Stomach (tissue), 9 donors: ENCODE measurements around the gene ZBTB2. TPM values are rescaled to one million over a fixed set of nuclear protein-coding genes. Genes with fewer than 3 reads are reported as not detected.

Experiments
- DNase-seq, 2 donors: peaks; one replicate each; pipeline versions ENCODE4 v3.0.0 to v3.0.0-alpha.2; 2013 to 2019
- H3K27ac ChIP-seq, 5 donors: fragments of 200-600 bp in 4 of 5; sonication (generic) in 4 of 5; one replicate each; pipeline ENCODE4 v1.5.1; 2013 to 2019; ENCODE audit warnings: mild to moderate bottlenecking in 1 of 5, moderate library complexity in 1 of 5
- H3K27me3 ChIP-seq, 3 donors: fragments of 200-600 bp; sonication (generic); one replicate each; pipeline ENCODE4 v1.5.1; 2017 to 2019; ENCODE audit warnings: mixed run types in 1 of 3
- H3K36me3 ChIP-seq, 4 donors: fragments of 200-600 bp; sonication (generic); 1 replicate in 3 of 4; 2 replicates in 1 of 4; pipeline ENCODE4 v1.5.1; 2016 to 2019
- H3K4me1 ChIP-seq, 4 donors: fragments of 200-600 bp; sonication (generic); one replicate each; pipeline ENCODE4 v1.5.1; 2016 to 2019
- H3K4me3 ChIP-seq, 4 donors: fragments of 200-600 bp; sonication (generic) in 3 of 4; one replicate each; pipeline ENCODE4 v1.5.1; 2016 to 2019; ENCODE audit warnings: mild to moderate bottlenecking in 1 of 4
- H3K9me3 ChIP-seq, 4 donors: fragments of 200-600 bp; sonication (generic); one replicate each; pipeline ENCODE4 v1.5.1; 2016 to 2019
- EP300 ChIP-seq: sonication (generic); formaldehyde crosslinking; IDR thresholded peaks from one replicate; pipeline ENCODE4 v1.6.1; 2017; ENCODE audit warnings: antibody characterized with exemption
- POLR2A ChIP-seq, 4 donors: fragments of 450-650 bp; IDR thresholded peaks; one replicate each; pipeline ENCODE4 v1.6.1; 2016; ENCODE audit warnings: antibody characterized with exemption in 4 of 4, control low read depth in 2 of 4, mild to moderate bottlenecking in 1 of 4, moderate library complexity in 1 of 4
- POLR2AphosphoS5 ChIP-seq, 3 donors: sonication (generic); formaldehyde crosslinking; IDR thresholded peaks; one replicate each; pipeline ENCODE4 v1.6.1; 2016; ENCODE audit warnings: antibody characterized with exemption in 3 of 3
- WGBS, 5 donors: extraction: QIAGEN DNeasy Blood & Tissue Kit in 3 of 5; methylation state at CpG; one replicate each; pipeline versions ENCODE4 v1.1.5 to v1.1.7; 2013 to 2018; 5-methylcytosine and 5-hydroxymethylcytosine counted together
- intact Hi-C: fragments of 100-400 bp; cut with DNase I; formaldehyde crosslinking; loops from one replicate; pipeline ENCODE4 v1.15.1; 2023; ENCODE audit warnings: low total_unique reads
- polyA plus RNA-seq, 3 donors: library from polyadenylated mRNA; stranded (reverse); fragments of 200-250 nt; gene quantifications; one replicate each; pipeline ENCODE4 v1.2.3, GENCODE V29; 2013
- total RNA-seq, 5 donors: library from RNA; depleted of rRNA; stranded (reverse); fragments of >200 nt; gene quantifications; one replicate each; pipeline versions ENCODE4 v1.1.0 to v1.2.3, GENCODE V29; 2014 to 2016
- TF ChIP-seq, protein P1 (sequence below), 7 experiments: fragments of 450-650 bp in 4 of 7; fragments of 200-600 bp in 3 of 7; sonication (generic) in 3 of 7; IDR thresholded peaks; one replicate each; pipeline ENCODE4 v1.5.1; 2016 to 2019; ENCODE audit warnings: antibody characterized with exemption in 7 of 7, control low read depth in 2 of 7, mild to moderate bottlenecking in 1 of 7
- donor health status: healthy with polysubstance abuse.
- donor health status: Bipolar disorder and iron deficiency.
- donor health status: healthy.

ZBTB2 gene
- total and polyA plus RNA-seq, 8 donors: 0.89 to 19.1 (median 7.5) TPM

DNA sequence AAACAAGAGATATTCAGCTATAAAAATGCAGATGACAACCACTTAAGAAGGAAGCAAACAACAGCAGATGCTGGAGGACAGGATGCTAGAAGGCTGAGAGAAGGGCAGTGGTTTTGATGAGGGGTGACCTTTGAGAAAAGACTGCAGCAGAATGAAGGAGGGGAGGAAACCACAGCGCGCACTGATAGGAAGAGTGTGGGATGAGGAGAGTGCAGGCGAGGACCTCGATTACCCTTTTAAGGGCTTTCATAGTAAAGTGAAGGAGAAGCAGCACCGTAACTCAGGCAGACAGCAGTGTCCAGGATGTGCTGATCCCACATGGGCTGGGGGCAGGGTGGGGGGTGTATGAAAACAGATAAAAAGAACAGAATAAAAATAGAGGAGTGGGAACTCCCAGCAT, 19.2 kb downstream of the ZBTB2 start:
- no peak overlapping the region for H3K27ac ChIP-seq
- no peaks in the 10 kb centered on the region for H3K9me3 ChIP-seq
- TF ChIP-seq POLR2AphosphoS5 (IDR thresholded peaks at IDR 0.05) (no peak), EP300 (no peak), POLR2A (IDR thresholded peaks at IDR 0.05) (no peak)
- TF ChIP-seq, protein P1, sequence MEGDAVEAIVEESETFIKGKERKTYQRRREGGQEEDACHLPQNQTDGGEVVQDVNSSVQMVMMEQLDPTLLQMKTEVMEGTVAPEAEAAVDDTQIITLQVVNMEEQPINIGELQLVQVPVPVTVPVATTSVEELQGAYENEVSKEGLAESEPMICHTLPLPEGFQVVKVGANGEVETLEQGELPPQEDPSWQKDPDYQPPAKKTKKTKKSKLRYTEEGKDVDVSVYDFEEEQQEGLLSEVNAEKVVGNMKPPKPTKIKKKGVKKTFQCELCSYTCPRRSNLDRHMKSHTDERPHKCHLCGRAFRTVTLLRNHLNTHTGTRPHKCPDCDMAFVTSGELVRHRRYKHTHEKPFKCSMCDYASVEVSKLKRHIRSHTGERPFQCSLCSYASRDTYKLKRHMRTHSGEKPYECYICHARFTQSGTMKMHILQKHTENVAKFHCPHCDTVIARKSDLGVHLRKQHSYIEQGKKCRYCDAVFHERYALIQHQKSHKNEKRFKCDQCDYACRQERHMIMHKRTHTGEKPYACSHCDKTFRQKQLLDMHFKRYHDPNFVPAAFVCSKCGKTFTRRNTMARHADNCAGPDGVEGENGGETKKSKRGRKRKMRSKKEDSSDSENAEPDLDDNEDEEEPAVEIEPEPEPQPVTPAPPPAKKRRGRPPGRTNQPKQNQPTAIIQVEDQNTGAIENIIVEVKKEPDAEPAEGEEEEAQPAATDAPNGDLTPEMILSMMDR (IDR thresholded peaks at IDR 0.05): no peak
- H3K4me1 ChIP-seq: peaks cover 0 to 14% (median 7%) of the 10 kb centered on the region in 4 donors
- no peaks in the 10 kb centered on the region for H3K27me3 ChIP-seq
- WGBS, 5 donors: 72 to 84% (median 82%) methylated on average over 5 of the region's 5 CpGs
- H3K4me3 ChIP-seq: no peak overlapping the region
- H3K36me3 ChIP-seq: peaks cover 9 to 54% (median 47%) of the 10 kb centered on the region in 4 donors
- DNase-seq: no peak
- intact Hi-C loops: no loop called here

DNA sequence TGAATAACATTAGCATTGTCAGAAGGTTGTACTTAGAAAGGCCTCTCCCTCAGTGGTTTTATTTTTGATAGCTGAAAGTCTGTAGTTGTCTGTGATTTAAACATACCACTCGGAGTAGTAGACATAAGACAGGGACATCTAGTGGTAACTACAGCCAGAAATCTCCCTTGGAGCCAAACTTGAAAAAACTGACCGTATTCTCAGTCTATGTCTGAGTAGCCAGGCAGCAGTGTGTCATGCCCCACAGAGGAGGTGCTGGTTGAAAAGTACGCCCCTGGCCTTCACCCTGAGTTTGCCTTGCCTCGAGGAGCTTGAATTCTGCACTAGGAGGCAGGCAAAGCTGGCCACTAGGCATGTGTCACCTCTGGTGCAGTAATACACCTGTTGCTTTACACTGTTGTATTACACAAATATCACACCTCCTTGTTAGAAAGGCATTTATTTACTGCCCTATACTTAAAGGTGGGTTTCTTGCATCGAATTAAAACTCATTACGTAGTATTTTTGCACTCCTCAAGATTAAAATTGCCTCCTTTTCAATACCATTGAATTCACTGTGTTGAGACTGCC, 20.8 kb downstream of the ZBTB2 start:
- intact Hi-C loops: no loop called here
- Histone ChIP-seq H3K9me3 (no peaks in the 10 kb centered on the region), H3K36me3 (peaks cover 19 to 68% (median 61%) of the 10 kb centered on the region in 4 donors), H3K27me3 (no peaks in the 10 kb centered on the region), H3K4me1 (peaks cover 0 to 14% (median 7%) of the 10 kb centered on the region in 4 donors), H3K27ac (no peak overlapping the region), H3K4me3 (no peak overlapping the region)
- 83 to 91% (median 88%) methylated on average over 6 of the region's 6 CpGs for WGBS, 5 donors
- no peak for TF ChIP-seq POLR2A (IDR thresholded peaks at IDR 0.05)
- no peak for DNase-seq

DNA sequence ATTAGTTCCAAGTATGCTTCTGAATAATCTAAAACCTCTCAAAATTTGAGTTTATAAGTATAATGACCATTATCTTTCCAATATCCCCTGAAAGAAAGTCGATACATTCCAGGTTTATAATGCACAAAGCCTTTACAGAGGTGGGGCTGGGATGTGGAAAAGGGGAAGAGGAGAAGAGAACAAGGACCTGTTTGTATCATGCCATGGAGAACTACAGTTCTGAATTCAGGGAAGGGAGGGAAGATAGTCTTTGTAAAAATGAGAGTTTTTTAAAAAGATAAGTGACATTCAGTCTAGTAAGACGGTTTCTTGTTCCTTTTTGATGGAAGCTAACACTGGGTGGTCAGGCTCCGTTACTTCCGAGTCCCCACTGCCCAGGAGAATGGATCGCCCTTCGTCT, 26.1 kb downstream of the ZBTB2 start:
- Histone ChIP-seq H3K4me3 (no peak overlapping the region), H3K27ac (no peak overlapping the region), H3K27me3 (no peaks in the 10 kb centered on the region), H3K36me3 (peaks cover 17 to 82% (median 76%) of the 10 kb centered on the region in 4 donors), H3K4me1 (peaks cover 0 to 4% (median 0%) of the 10 kb centered on the region in 4 donors), H3K9me3 (no peaks in the 10 kb centered on the region)
- WGBS, 5 donors: 90 to 98% (median 96%) methylated on average over 6 of the region's 6 CpGs
- no peak for DNase-seq
- TF ChIP-seq, protein P1 (IDR thresholded peaks at IDR 0.05): no peak
- TF ChIP-seq POLR2A (IDR thresholded peaks at IDR 0.05) (no peak), POLR2AphosphoS5 (IDR thresholded peaks at IDR 0.05) (no peak), EP300 (no peak)
- intact Hi-C loops: no loop called here

DNA sequence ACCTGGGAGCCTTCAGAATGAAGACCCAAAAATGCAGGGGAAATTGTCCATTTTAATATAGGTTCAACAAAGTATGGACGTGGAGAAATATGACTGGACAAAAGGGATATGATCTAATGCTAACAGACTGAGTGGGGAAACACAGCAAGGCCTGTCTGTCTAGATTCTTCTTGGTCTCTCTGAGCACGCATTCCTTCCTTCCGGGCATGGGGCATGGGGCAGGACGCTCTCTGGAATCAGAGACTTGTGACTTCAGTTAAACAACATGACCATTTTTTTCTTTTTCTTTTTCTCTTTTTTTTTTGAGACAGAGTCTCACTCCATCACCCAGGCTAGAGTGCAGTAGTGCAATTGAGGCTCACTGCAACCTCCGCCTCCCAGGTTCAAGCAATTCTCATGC, 31.9 kb downstream of the ZBTB2 start:
- TF ChIP-seq, protein P1 (IDR thresholded peaks at IDR 0.05): no peak
- TF ChIP-seq POLR2AphosphoS5 (IDR thresholded peaks at IDR 0.05) (no peak), POLR2A (IDR thresholded peaks at IDR 0.05) (no peak), EP300 (no peak)

DNA sequence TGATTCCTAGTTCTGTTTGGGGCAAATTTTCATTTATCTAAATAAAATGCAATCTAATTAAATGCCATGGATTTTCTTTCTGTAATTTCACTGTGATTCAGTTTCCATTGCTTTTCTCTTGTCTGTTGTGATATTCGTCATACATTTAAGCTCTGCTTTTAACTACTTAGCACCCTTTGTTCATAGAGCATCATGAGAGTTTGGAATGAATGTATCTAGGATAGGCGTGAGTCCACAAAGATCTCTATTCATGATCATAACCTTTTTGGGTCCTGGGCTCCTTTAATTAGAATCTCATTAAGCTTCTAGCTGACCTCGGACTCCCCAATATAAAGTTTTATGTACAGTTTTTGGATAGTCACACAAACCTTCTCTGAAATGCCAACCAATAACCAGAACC, 32.9 kb downstream of the ZBTB2 start:
- intact Hi-C loops: no loop called here
- peaks cover 3 to 52% (median 38%) of the 10 kb centered on the region in 4 donors for H3K36me3 ChIP-seq
- TF ChIP-seq, protein P1 (IDR thresholded peaks at IDR 0.05): no peak
- TF ChIP-seq EP300 (no peak), POLR2AphosphoS5 (IDR thresholded peaks at IDR 0.05) (no peak), POLR2A (IDR thresholded peaks at IDR 0.05) (no peak)
- H3K4me3 ChIP-seq: no peak overlapping the region
- no peaks in the 10 kb centered on the region for H3K27me3 ChIP-seq
- H3K27ac ChIP-seq: no peak overlapping the region
- 76 to 88% (median 84%) methylated on average over 3 of the region's 3 CpGs for WGBS, 5 donors
- H3K4me1 ChIP-seq: peaks cover 0 to 15% (median 3%) of the 10 kb centered on the region in 4 donors
- no peaks in the 10 kb centered on the region for H3K9me3 ChIP-seq
- DNase-seq: no peak

More for the DNA sequence above, 31.9 kb downstream of the ZBTB2 start:
- Histone ChIP-seq H3K9me3 (no peaks in the 10 kb centered on the region), H3K27me3 (no peaks in the 10 kb centered on the region), H3K4me3 (no peak overlapping the region), H3K4me1 (peaks cover 0 to 15% (median 3%) of the 10 kb centered on the region in 4 donors), H3K36me3 (peaks cover 3 to 53% (median 38%) of the 10 kb centered on the region in 4 donors), H3K27ac (no peak overlapping the region)
- no peak for DNase-seq
- WGBS, 5 donors: 90 to 97% (median 95%) methylated on average over 5 of the region's 5 CpGs
- intact Hi-C loops: no loop called here
